Activated CD4-positive, CD25-positive, alpha-beta regulatory T cell treated with anti-CD3 and anti-CD28 coated beads, Interleukin-2, amount 50 U/mL, for 24 hours (primary cell): Measurements from ENCODE around the gene DRC3.
"Not testable (repeated sequence)": the region's sequence is repeated elsewhere in the genome, so short reads cannot be mapped to it uniquely, and the experiment has no call there.

ENCODE experiments used
- ATAC-seq, 2 donors: fragments of 150-1000 bp; cut with Tn5 transposase; one replicate each; pipeline ENCODE4 v1.10.0; 2021; ENCODE audit warnings: mild to moderate bottlenecking in 1 of 2, moderate library complexity in 1 of 2

DRC3 gene

DNA sequence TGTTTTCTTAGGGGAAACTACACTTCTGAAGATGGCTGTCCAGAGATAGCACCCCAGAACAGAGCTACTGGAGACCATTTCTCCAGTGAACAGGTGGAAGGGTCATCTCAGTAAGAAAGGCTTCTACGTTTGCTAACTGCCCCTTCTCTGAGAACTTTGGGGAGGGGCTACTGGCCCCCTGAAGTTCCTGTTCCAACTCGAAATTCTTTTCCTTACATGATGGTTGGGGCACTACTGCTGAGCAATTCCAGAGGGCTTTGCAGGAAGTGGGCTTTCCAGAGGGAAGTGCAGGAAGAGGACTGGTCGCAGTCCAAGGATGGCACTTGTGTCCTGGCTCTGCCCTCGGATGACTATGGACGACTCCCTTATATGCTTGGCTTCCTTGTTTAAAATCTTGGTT lies 31.6 kb upstream of the DRC3 start:
- ATAC-seq, result no peak

DNA sequence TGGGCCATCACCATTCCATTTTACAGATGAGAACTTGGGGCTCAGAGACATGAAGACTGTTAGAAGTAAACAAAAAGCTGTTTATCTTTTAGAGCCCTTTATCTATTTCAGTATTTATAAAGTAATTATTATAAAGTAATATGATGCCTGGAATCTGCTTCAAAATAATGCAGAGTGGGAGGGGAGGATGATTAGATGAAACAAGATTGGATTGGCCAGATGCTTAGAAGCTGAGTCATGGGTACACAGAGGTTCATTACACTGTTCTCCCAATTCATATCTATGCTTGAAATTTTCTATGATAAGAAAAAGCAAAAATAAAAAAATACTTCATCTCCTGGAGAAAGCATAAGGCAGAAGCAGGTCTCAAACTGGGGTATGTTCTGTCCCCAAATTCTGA lies 29.8 kb upstream of the DRC3 start:
- no peak for ATAC-seq

DNA sequence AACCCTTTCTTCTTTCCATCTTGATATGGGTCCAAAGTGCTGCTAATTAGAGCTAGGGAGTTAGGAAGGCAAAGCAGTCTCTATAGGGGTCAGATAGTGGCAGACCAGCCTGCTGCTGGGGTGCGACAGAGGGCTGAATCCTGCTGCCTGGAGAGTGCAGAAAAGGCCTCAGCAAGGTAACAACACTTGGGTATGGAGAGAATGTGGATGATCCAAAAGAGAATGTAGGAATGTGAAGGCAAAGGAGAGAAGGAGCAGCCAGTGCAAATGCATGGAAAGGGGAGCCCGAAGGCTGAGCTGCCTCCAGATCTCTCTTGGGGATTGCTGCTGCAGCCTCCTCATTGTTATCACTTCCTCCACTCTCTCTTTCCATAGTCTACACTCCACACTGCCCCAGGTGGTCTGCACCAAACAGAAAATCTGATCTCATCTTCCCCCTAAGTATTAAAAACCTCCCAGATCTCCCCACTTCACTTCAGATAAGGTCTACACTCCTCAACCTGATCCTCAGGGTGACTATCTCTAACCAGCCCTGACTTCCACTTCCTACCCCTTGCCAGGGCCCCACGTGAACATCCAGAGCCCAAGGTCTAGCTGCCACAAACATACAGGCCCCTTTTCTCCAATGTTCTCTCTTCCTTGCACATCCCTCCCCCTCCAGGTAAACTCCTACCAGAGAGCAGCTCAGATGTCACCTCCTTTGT lies 29.2 kb upstream of the DRC3 start:
- no peak for ATAC-seq

DNA sequence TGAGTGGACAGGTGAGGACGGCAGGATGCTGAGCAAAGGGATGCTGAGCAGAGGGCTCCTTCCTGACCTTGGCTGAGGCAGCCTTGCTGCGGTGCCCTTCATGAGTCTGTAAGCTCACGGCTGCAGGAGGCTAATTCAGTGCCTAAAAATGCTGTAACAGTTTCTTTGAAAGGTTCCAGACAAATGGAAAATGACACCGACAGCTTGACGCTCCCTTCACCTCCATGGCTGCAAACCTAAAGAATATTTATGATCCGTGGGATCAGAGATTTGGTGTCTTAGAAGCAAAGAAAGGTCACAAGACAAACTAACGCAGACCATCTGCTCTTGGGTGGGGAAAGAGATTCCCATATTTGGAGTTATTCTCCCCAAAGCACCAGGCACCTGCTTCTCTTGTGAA lies 28.4 kb upstream of the DRC3 start:
- ATAC-seq, result no peak

DNA sequence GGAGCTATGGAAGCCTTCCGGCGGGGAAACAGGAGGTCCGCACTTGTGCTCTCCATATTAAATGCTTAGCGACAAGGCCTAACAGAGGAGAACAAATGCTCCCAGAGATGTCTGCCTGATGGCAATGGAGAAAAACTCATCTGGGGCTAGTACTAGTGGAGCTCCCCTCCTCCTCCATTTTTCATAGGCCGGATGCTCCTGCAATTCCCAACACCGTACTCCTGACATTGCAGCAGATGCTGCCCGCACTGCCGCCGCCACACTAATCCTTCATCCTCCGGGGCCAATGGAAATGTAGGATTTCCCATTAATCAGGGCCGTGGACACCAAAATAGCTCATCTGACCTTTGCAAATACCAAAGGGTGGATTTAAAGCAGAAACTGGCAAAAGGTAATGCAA lies 27.9 kb upstream of the DRC3 start:
- ATAC-seq, result no peak

DNA sequence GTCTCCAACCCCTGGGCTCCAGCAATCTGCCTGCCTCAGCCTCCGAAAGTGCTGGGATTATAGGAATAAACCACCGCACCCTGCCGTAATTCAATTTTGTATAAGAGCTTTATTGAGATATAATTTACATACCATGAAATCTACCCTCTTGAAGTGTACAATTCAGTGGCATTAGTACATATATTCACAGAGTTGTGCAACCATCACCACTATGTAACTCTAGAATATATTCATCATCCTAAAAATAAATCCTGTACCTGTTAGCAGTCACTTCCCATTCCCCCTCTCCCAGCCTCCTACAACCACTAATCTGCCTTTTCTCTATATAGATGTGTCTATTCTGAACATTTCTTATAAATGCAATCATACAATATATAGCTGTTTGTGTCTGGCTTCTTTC lies 26.6 kb upstream of the DRC3 start:
- ATAC-seq, result no peak

DNA sequence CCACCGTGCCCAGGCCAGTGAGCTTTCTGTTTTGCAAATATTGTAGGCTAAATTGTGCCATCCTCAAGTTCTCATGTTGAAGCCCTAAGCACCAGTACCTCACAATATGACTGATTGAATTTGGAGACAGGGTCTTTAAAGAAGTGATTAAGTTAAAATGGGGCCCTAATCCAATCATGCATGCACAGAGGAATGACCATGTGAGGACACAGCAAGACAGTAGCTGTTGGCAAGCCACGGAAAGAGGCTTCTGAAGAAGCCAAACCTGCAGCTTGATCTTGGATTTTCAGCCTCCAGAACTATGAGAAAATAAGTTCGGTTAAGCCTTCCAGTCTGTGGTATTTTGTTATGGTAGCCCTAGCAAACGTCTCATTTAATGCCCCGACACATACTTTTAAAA lies 25.4 kb upstream of the DRC3 start:
- ATAC-seq, result no peak

DNA sequence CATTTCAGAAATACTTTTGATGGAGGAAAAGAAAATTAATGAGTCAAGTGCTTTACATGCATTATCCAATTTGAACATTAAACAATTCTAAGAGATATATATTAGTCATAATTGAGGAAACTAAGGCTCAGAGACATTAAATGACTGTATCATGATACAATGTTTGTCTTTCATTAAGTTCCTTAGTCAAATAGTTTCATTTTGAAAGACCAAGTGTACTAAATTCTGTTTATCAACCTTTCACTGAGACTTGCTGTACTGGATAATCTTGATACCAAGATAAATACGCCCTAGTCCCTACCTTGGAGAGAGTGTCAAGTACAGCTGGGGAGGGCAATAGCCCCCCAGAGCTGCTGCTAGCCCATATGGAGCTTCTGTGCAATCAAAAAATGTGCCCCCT lies 24.7 kb upstream of the DRC3 start:
- ATAC-seq, result peak; percentile 76 to 85

DNA sequence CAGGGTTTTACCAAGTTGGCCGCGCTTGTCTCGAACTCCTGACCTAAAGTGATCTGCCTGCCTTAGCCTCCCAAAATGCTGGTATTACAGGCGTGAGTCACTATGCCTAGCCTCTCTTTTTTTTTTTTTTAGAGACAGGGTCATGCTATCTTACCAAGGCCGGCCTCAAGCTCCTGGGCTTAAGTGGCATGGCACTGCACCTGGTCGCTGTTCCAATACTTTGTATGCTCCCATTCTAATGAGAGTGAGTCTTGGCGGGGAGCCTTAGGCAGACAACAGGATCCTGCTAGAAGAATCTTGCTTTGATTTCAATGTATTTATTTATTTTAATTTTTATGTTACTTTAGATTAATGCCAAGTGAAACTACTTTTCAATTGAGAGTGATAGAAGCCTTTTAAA lies 22.3 kb upstream of the DRC3 start:
- no peak for ATAC-seq

DNA sequence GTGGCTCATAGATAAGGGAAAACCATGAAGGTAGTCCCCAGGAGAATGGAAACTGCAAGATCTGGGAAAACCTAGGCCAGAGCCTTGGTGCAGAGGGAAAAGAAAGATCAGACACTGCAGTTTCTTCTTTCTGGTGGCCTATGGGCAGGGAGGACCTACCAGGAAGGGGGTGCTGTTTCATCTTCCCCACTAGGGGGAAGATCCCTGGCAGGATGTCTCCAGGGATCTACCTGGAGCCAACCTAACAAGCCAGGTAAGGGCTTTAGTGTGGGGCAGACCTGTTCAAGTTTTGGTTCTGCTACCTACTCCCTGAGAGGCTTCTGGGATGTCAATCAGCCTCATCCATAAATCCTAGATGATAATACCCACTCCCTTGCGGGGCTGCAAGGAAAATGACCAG lies 21.9 kb upstream of the DRC3 start:
- ATAC-seq, result no peak

DNA sequence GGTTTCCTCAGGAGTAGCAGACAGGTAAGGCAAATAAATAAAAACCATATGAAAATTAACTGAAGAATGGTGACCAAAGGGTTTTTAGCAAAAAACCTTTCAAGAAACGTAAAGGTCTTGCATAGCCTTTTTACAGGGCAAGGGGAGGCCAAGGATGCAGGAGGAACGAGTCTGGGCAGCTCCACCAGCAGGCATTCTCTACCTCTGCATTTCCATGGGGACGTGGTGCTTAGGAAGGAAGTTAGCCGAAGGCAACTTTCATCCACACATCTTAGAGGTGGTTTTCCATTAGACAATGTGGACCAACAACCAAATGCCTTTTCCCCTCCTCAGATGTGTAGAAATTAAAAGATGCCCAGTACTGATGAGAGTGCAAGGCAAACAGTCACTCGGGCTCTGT lies 21.1 kb upstream of the DRC3 start:
- ATAC-seq, result no peak

DNA sequence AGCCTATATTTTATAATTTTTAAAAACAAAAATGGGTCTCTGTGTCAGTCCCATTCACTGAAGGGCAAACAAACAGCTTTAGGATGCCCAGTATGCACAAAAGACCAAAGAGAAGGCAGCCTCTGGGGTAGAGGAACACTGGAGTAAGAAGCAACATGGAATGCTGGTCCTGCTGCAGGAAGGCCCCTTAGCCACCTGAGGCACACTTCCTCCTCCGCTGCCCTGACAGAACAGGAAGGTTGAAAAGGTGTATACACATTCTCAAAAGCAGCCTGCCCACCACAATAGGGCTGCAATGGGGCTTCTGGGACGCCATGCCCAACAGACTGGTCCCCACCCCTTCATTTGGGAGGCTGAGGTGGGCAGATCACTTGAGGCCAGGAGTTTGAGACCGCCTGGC lies 20.0 kb upstream of the DRC3 start:
- ATAC-seq, result no peak

DNA sequence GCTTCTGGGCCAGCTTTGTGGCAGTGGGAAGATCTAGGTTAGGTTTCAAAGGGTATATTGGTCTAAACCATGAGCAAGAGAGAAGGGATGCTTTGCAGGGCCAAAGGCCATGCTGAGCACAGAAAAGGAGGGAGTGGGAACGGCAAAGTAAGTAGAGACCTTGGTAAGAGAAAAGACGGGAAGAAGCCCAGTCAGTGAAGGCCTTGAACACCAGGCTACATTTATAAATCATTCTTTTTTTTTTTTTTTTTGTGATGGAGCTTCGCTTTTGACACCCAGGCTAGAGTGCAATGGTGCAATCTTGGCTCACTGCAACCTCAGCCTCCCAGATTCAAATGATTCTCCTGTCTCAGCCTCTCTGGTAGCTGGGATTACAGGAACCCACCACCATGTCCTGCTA lies 18.6 kb upstream of the DRC3 start:
- no peak for ATAC-seq

DNA sequence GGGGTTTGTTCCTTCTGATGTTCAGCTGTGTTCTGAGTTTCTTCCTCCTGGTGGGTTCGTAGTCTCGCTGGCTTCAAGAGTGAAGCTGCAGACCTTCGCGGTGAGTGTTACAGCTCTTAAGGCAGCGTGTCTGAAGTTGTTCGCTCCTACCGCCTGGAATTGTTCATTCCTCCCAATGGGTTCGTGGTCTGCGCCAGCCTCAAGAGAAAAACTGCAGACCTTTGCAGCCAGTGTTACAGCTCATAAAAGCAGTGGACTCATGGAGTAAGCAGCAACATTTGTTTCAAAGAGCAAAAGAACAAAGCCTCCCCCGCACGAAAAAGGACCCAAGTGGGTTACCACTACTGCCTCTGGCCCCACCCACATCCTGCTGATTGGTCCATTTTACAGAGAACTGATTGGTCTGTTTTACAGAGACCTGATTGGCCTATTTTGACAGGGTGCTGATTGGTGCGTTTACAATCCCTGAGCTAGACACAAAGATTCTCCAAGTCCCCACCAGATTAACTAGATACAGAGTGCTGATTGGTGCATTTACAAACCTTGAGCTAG lies 16.8 kb upstream of the DRC3 start:
- not testable (repeated sequence) for ATAC-seq

DNA sequence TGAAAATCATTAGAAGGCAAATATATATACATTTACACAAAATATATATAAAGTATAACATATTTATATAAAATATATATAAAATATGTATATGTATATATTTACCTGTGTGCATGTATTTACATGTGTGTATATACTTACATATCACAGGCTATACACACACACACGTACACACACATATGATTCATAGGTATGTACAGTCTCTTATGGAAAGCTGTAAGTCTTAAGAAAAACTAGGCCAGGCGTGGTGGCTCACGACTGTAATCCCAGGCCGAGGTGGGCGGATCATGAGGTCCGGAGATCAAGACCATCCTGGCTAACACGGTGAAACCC lies 15.1 kb upstream of the DRC3 start:
- no peak for ATAC-seq

DNA sequence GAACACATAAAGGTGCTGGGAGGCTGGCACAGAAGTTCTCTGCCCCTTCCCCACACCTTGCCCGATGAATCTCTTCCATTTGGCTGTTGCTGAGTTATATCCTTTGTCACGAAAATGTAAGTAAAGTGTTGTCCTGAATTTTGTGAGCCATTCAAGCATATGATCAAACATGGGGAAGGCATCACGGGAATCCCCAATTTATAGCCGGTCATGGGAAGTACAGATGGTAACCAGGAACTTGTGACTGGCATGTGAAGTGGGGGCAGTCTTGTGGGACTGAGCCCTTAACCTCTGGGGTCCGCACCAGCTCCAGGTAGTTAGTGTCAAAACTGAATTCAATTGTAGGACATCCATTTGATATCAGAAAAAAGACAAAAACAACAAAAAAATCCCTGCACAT lies 13.7 kb upstream of the DRC3 start:
- ATAC-seq, result no peak

DNA sequence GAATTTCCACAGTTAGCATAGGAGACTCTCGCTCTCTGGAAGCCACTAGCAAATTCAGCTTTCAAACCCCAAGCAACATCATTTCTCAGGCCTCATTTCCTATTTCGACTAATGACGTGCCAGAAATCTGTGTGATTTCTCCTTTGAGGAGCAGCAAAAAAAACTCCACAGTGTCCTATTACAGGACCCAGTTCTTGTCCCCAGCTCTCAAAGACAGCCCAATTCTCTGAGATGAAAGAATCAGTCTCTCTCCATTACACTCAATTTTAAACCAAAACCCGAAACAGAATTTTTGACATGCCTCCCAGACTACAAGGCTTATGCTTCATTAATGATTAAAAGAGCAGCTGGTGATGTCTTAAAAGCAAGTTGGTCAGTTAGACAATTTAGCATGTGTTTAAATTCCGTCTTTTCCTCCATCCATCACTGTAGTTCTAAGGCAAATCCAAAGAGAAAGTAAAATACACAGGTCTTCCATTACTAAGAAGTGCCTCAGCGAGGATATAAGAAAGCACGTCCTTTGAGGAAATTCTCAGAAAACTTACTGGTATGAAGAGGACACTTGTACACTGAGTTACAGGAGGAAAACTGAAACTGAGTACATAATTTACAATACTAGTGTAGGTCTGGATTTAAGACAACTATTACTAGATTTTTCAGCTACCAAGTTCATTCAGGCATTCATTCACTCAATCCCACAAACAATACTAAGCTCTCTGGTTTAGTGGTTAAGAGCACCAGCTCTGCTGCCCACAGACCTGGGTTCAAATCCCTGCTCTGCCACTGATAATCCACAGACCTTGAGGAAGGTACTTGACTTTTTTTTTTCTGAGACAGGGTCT lies 12.9 kb upstream of the DRC3 start:
- ATAC-seq, result peak; percentile 42

DNA sequence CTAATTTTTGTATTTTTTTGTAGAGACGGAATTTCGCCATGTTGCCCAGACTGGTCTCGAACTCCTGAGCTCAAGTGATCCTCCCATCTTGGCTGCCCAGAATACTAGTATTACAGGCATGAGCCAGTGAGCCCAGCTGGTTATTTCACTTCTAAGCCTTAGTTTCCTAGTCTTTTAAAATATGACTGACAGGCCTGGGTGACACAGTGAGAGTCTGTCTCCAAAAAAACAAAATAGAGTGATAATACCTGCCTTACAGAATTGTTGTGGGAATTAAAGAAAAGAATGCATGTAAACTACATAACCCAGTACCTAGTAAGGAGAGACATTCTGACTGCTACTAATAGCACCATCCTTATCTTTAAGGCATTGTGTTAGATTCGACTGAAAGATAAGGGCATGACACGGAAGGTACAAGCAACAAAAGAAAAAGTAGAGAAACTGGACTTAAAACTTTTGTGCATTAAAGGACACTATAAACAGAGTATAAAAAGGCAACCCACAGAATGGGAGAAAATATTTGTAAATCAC lies 12.1 kb upstream of the DRC3 start:
- no peak for ATAC-seq

DNA sequence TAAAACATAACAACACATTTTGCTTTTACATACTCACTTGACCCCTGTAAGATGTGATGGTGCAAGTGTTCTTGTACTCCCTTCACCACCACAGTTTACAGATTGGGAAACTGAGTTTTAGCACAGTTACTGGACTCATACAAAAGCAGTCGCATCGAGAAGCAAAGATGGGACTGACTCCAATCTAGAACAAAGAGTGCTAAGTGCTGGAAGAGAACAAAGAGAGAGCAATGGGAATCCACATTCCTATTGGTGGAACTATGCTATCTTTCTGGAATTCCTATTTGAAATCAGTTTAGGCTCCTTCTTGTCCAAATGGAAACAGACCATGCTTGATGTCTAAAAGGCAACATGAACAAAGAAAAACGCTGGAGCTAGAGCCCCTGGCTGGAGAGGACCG lies 9.6 kb upstream of the DRC3 start:
- ATAC-seq, result no peak

DNA sequence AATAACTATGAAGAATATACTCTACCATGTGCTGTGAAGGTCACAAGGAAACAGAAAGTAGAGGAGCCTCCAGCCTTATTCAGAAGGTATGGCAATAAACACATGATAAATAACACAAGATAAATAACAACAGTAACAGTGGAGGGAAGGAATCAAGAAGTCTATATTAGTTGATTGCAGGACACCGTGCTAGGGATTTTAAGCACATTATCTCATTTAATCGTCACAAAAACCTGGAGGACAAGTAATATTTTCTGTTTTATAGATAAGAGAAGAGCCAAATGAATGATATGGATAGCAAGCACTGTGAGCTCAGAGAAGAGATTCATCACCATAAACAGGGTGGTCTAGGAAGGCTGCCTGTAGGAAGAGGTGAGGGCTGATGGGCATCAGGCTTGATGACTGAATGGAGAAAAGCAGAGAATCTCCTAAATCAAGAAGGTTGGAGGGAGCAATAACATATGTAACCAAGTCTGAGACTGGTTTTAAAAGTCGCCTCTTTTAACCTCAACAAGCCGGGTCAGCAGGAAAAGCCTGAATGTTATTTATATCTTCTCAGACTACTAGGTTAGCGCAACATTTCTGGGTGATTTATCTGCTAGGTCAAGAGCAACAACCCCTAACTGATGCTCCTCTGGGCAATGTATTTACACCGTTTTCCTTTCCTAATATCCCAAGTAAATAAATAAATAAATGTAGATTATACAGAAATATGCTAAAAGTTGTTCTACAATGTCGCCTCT lies 8.8 kb upstream of the DRC3 start:
- ATAC-seq, result no peak

DNA sequence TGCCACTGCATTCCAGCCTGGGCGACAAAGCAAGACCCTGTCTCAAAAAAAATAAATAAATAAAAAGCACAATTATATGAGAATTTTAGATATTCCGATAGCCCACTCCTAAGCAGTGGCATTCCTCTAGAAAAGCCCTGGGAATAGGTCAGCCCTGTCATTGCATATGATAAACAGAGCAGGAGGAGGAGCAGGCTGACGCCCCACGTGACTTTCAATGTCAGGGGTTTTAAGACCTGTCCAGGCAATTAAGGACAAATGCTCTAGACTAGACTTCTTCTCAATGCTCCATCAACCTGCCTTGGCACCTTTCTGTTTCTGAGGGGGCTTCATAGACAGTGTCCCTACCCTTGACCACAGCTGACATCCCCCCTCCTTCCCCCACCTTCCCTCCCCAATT lies 8.0 kb upstream of the DRC3 start:
- ATAC-seq, result no peak

DNA sequence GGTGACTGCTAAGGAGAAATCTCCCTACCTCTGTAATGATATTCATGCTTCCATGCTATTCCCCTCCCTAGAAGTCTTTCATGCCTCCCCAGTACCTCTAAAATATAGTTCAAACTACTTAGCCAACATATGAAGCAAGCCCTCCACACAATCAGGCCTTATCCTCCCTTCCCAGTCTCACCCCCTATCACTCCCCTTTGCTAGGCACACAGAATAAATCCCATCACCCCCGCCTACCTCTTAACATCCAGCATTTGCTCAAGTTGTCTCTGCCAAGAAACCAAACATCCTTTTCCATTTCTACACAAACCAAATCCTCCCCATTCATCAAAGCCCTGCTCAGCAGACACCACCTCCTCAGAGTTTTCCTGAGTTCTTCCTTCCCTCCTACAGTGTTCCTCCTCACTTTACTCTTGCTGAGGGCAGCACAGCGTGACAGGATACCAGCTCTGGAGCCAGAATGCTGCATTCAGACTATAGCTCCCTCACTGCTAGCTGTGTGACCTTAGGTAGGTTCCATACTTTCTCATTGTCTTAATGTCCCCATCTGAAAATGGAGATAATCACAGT lies 7.4 kb upstream of the DRC3 start:
- ATAC-seq, result no peak

DNA sequence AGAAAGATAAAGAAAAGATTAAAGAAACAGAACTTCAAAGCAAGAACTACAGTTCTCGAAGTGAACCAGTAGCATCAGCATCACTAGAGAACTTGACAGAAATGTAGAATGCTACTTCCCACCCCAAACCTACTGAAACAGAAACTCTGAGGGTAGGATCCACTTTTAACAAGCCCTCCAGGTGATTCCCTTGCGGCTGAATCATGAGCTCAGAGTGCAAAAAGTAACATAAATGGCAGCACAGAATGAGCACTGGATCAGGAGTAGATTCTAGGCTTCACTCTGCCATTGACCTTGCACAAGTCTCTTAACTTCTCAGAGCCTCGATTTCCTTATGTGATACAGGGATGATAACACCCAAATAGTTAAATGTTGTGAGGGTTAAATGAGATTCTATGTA lies 6.3 kb upstream of the DRC3 start:
- peak; percentile 71 to 86 for ATAC-seq
